SU-DHL-6 (cell line): ENCODE measurements around the gene MPV17L2.

Experiments used
- H2AFZ ChIP-seq: fragments of 200-600 bp; sonication (generic); 2 replicates; pipeline ENCODE4 v1.6.1; 2014; ENCODE audit warnings: low read depth, mild to moderate bottlenecking, moderate library complexity, mixed read lengths, antibody characterized with exemption, low read length; ENCODE audit not compliant: severe bottlenecking
- H3F3A ChIP-seq: fragments of 200-600 bp; shearing (Covaris generic); 2 replicates; pipeline ENCODE4 v1.6.0; 2016; ENCODE audit warnings: antibody characterized with exemption, mild to moderate bottlenecking; ENCODE audit not compliant: insufficient read depth
- H3K27ac ChIP-seq: fragments of 200-600 bp; sonication (generic); 2 replicates; pipeline ENCODE4 v1.5.1; 2016; ENCODE audit warnings: low read depth, mild to moderate bottlenecking, low read length, moderate library complexity, mixed read lengths
- H3K27me3 ChIP-seq: fragments of 200-600 bp; sonication (generic), shearing (Covaris generic); 2 replicates; pipeline ENCODE4 v1.6.0; 2014; ENCODE audit warnings: mild to moderate bottlenecking, low read length
- H3K36me3 ChIP-seq: fragments of 200-600 bp; sonication (generic); 2 replicates; pipeline ENCODE4 v1.6.1; 2014; ENCODE audit warnings: mild to moderate bottlenecking, low read length, mixed read lengths
- H3K4me2 ChIP-seq: fragments of 300-600, 200-600 bp; shearing (Covaris generic), sonication (generic); 2 replicates; pipeline ENCODE4 v1.6.0; 2014; ENCODE audit warnings: low read length, low read depth, mild to moderate bottlenecking; ENCODE audit not compliant: poor library complexity, severe bottlenecking
- H3K4me3 ChIP-seq: fragments of 200-600 bp; sonication (generic); 2 replicates; pipeline ENCODE4 v1.5.1; 2014; ENCODE audit warnings: antibody characterized with exemption, low read length, mild to moderate bottlenecking, mixed read lengths; ENCODE audit not compliant: insufficient read depth, poor library complexity, severe bottlenecking
- H3K79me2 ChIP-seq: fragments of 200-600 bp; sonication (generic); 2 replicates; pipeline ENCODE4 v1.6.1; 2014; ENCODE audit warnings: mild to moderate bottlenecking, low read length, moderate library complexity; ENCODE audit not compliant: insufficient read depth
- H3K9ac ChIP-seq: fragments of 200-600 bp; sonication (generic); 2 replicates; pipeline ENCODE4 v1.7.0; 2014; ENCODE audit warnings: mild to moderate bottlenecking, low read length
- H3K9me2 ChIP-seq: fragments of 200-600 bp; sonication (generic); replicated peaks from 2 replicates; pipeline ENCODE4 v1.6.1; 2014; ENCODE audit warnings: low read length; ENCODE audit not compliant: insufficient read depth
- H3K9me3 ChIP-seq: fragments of 200-600 bp; sonication (generic); 2 replicates; pipeline ENCODE4 v1.6.1; 2014; ENCODE audit warnings: low read length, mixed read lengths; ENCODE audit not compliant: insufficient read depth
- H4K20me1 ChIP-seq: fragments of 200-600 bp; sonication (generic); 2 replicates; pipeline ENCODE4 v1.6.1; 2014; ENCODE audit warnings: low read depth, mild to moderate bottlenecking, antibody characterized with exemption, low read length, moderate library complexity, mixed read lengths
- EZH2phosphoT487 ChIP-seq: fragments of 200-600 bp; sonication (generic), shearing (Covaris generic); conservative IDR thresholded peaks from 2 replicates; pipeline ENCODE4 v1.6.1; 2018; ENCODE audit warnings: mild to moderate bottlenecking, antibody characterized with exemption, low read length, moderate library complexity, mixed read lengths
- TF ChIP-seq, protein P1 (sequence below): fragments of 200-600 bp; sonication (generic); IDR thresholded peaks from one replicate; pipeline ENCODE4 v1.5.1; 2017; ENCODE audit warnings: antibody characterized with exemption, mild to moderate bottlenecking, low read length, moderate library complexity; ENCODE audit not compliant: insufficient read depth, poor library complexity, severe bottlenecking

Gene MPV17L2

DNA sequence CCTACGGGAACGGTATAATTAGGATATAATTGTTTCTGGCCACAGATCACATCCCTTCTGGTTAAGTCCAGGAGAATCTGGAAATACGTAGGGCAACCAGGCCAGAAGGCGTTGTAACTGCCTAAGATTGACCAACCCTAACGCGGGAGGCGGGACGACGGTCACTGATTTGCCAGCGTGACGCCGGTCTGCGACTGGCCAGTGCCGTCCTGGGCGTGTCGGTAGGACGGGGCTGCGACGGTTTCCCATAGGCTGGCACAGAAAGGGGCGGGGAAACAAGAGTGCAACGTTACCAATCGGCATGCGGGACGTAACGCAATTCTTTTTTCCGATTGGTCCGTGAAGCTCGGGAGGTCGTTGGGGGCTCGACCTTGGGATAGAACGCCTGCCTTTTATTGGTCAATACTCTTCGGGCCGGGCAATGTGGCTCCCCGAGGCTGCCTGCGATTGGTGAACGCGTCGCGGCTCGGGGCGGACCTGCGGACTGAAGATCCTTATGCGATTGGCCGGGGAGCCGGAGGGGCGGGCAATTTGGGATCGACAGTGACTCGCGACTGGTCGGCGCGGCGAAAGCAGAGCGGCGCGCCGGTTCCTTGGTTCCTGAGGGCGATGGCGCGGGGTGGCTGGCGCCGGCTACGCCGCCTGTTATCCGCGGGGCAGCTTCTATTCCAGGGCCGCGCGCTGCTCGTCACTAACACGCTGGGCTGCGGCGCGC lies at the start of gene MPV17L2:
Gene MPV17L2 (plus strand): TSS at position 546 of the 715 bp plus-strand sequence. CDS start 64 bp downstream, at position 610.
- Histone ChIP-seq H3F3A (peaks cover 39% of the 10 kb centered on the region), H3K9me2 (no peaks in the 10 kb centered on the region), H3K4me3 (peak within 1 kb of the TSS; percentile 96), H3K4me2 (peak within 1 kb of the TSS; percentile 82), H3K36me3 (no peaks in the 10 kb centered on the region), H4K20me1 (no peaks in the 10 kb centered on the region; the same call in 1 of the 2 replicates), H3K79me2 (peaks cover 10% of the 10 kb centered on the region), H3K27ac (peak within 1 kb of the TSS; percentile 79), H2AFZ (no peak within 1 kb of the TSS), H3K9me3 (no peaks in the 10 kb centered on the region), H3K27me3 (no peaks in the 10 kb centered on the region), H3K9ac (peak within 1 kb of the TSS; percentile 96)
- no peak for TF ChIP-seq EZH2phosphoT487
- TF ChIP-seq, protein P1, sequence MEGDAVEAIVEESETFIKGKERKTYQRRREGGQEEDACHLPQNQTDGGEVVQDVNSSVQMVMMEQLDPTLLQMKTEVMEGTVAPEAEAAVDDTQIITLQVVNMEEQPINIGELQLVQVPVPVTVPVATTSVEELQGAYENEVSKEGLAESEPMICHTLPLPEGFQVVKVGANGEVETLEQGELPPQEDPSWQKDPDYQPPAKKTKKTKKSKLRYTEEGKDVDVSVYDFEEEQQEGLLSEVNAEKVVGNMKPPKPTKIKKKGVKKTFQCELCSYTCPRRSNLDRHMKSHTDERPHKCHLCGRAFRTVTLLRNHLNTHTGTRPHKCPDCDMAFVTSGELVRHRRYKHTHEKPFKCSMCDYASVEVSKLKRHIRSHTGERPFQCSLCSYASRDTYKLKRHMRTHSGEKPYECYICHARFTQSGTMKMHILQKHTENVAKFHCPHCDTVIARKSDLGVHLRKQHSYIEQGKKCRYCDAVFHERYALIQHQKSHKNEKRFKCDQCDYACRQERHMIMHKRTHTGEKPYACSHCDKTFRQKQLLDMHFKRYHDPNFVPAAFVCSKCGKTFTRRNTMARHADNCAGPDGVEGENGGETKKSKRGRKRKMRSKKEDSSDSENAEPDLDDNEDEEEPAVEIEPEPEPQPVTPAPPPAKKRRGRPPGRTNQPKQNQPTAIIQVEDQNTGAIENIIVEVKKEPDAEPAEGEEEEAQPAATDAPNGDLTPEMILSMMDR = no peak

DNA sequence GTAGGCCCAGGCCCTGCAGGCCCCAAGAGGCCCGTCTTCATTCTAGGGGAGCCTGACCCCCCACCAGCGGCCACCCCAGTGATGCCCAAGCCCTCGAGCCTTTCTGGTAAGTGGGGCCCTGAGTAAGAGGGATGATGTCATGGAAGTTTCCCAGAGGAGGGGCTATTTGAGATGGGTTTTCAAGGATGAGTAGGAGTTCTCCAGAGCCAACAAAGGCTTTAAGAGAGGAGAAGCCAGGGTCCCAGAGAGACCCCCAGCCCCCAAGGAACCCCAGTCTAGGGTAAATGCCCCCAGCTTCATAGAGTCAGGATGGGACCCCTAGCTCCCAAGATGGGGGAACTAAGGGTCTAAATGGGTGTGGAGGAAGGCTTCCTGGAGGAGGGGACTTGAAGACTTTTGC lies 49.1 kb upstream of the MPV17L2 start:
- H4K20me1 ChIP-seq = no peaks in the 10 kb centered on the region
- no peaks in the 10 kb centered on the region for H3K9me2 ChIP-seq
- no peaks in the 10 kb centered on the region for H3K9me3 ChIP-seq
- H3F3A ChIP-seq = no peaks in the 10 kb centered on the region
- no peaks in the 10 kb centered on the region for H3K79me2 ChIP-seq
- H3K27me3 ChIP-seq = no peaks in the 10 kb centered on the region
- no peak overlapping the region for H3K4me2 ChIP-seq
- H3K4me3 ChIP-seq = no peak overlapping the region
- H2AFZ ChIP-seq = no peak overlapping the region
- H3K36me3 ChIP-seq = peaks cover 6% of the 10 kb centered on the region; the same call in 1 of the 2 replicates
- H3K27ac ChIP-seq = no peak overlapping the region
- H3K9ac ChIP-seq = no peak overlapping the region
- no peak for TF ChIP-seq EZH2phosphoT487
- TF ChIP-seq, protein P1 = no peak

DNA sequence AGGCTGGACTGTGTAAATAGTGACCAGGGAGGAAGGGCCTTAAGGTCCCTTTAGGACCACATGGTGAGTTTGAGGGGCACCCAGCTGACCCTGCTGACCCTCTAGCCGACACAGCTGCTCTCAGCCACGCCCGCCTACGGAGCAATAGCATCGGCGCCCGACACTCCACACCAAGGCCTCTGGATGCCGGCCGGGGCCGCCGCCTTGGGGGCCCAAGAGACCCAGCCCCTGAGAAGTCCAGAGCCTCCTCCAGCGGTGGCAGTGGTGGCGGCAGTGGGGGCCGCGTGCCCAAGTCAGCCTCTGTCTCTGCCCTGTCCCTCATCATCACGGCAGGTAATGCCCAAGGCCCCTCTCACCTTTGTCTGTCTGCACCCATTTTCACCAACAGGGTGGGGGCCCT lies 48.7 kb upstream of the MPV17L2 start:
- no peaks in the 10 kb centered on the region for H3K9me3 ChIP-seq
- H4K20me1 ChIP-seq = no peaks in the 10 kb centered on the region
- no peak for TF ChIP-seq EZH2phosphoT487
- TF ChIP-seq, protein P1 = no peak
- no peak overlapping the region for H3K4me2 ChIP-seq
- no peaks in the 10 kb centered on the region for H3F3A ChIP-seq
- no peaks in the 10 kb centered on the region for H3K79me2 ChIP-seq
- no peaks in the 10 kb centered on the region for H3K9me2 ChIP-seq
- no peak overlapping the region for H3K27ac ChIP-seq
- no peaks in the 10 kb centered on the region for H3K27me3 ChIP-seq
- H3K9ac ChIP-seq = no peak overlapping the region
- H3K4me3 ChIP-seq = no peak overlapping the region
- H3K36me3 ChIP-seq = peaks cover 6% of the 10 kb centered on the region; the same call in 1 of the 2 replicates
- H2AFZ ChIP-seq = no peak overlapping the region
